ENCODE data around the gene ST3GAL6.

- TF ChIP-seq CTCF (IDR thresholded peaks at IDR 0.05) (no peak), EZH2 (IDR thresholded peaks at IDR 0.05; ENCODE audit: borderline replicate concordance, insufficient read depth, low read depth, low read length, poor library complexity, severe bottlenecking) (no peak)
These were observed 38.1 kb downstream of the ST3GAL6 start for GRCh38 chr3:98801043-98801747.
